Breast epithelium (tissue), 4 donors: ENCODE results near the gene SLC45A3. TPM values are rescaled to one million over a fixed set of nuclear protein-coding genes. Genes with fewer than 3 reads are reported as not detected.

ENCODE experiments used
- DNase-seq, 2 donors: peaks; one replicate each; pipeline ENCODE4 v3.0.0-alpha.2; 2019; ENCODE audit warnings: low spot score in 2 of 2
- H3K27ac ChIP-seq, 2 donors: fragments of 200-600 bp; sonication (generic) in 1 of 2; one replicate each; pipeline ENCODE4 v1.5.1; 2016 to 2019; ENCODE audit warnings: mild to moderate bottlenecking in 1 of 2
- H3K27me3 ChIP-seq, 2 donors: fragments of 200-600 bp; sonication (generic) in 1 of 2; one replicate each; pipeline versions ENCODE4 v1.5.1 to v1.6.0; 2017 to 2019; ENCODE audit warnings: control low read depth in 1 of 2, mild to moderate bottlenecking in 1 of 2
- H3K36me3 ChIP-seq: fragments of 200-600 bp; one replicate; pipeline ENCODE4 v1.5.1; 2019
- H3K4me1 ChIP-seq, 2 donors: fragments of 200-600 bp; sonication (generic); one replicate each; pipeline ENCODE4 v1.5.1; 2016 to 2019; ENCODE audit warnings: control low read depth in 1 of 2
- H3K4me3 ChIP-seq, 3 donors: fragments of 200-600 bp; sonication (generic); 1 replicate in 2 of 3; 2 replicates in 1 of 3; pipeline ENCODE4 v1.5.1; 2016 to 2019; ENCODE audit warnings: mild to moderate bottlenecking in 3 of 3, moderate library complexity in 2 of 3
- H3K9me3 ChIP-seq, 2 donors: fragments of 200-600 bp; sonication (generic) in 1 of 2; one replicate each; pipeline ENCODE4 v1.5.1; 2016 to 2019; ENCODE audit warnings: control low read depth in 1 of 2
- CTCF ChIP-seq, 3 donors: fragments of 450-650 bp; IDR thresholded peaks; one replicate each; pipeline ENCODE4 v1.5.1; 2016 to 2017; ENCODE audit warnings: antibody characterized with exemption in 3 of 3, mild to moderate bottlenecking in 3 of 3, moderate library complexity in 3 of 3
- POLR2A ChIP-seq: fragments of 450-650 bp; IDR thresholded peaks from one replicate; pipeline ENCODE4 v1.6.1; 2016; ENCODE audit warnings: antibody characterized with exemption, mild to moderate bottlenecking, moderate library complexity
- POLR2AphosphoS5 ChIP-seq, 3 donors: sonication (generic); formaldehyde crosslinking; IDR thresholded peaks; one replicate each; pipeline ENCODE4 v1.6.1; 2017; ENCODE audit warnings: antibody characterized with exemption in 3 of 3
- intact Hi-C: fragments of 100-400 bp; cut with DNase I; formaldehyde crosslinking; loops from one replicate; pipeline ENCODE4 v1.15.1; 2023; ENCODE audit warnings: low total_unique reads
- total RNA-seq, 3 donors: library from RNA; depleted of rRNA; stranded (reverse); fragments of >200 nt; gene quantifications; one replicate each; pipeline ENCODE4 v1.1.0, GENCODE V29; 2016

The SLC45A3 gene
- total RNA-seq, 3 donors from 2014 or later: 1.3 to 2.9 (median 1.6) TPM

- Histone ChIP-seq H3K4me1 (peaks cover 0 to 7% of the 10 kb centered on the region in 2 donors), H3K4me3 (no peak overlapping the region), H3K36me3 (no peaks in the 10 kb centered on the region), H3K27me3 (no peaks in the 10 kb centered on the region), H3K27ac (no peak overlapping the region), H3K9me3 (no peaks in the 10 kb centered on the region)
- intact Hi-C loops: no loop called here
- TF ChIP-seq POLR2A (no peak), POLR2AphosphoS5 (IDR thresholded peaks at IDR 0.05) (no peak), CTCF (IDR thresholded peaks at IDR 0.05) (no peak)
- no peak for DNase-seq
These were observed 46.8 kb downstream of the SLC45A3 start for GRCh38 chr1:205633421-205633976.

GRCh38 chr1:205632669-205633169 lies 47.6 kb downstream of the SLC45A3 start:
- intact Hi-C loops: no loop called here
- no peak for TF ChIP-seq POLR2A
- TF ChIP-seq CTCF (IDR thresholded peaks at IDR 0.05): no peak
- TF ChIP-seq POLR2AphosphoS5 (IDR thresholded peaks at IDR 0.05): no peak
- no peaks in the 10 kb centered on the region for H3K27me3 ChIP-seq
- peak overlapping the region; percentile 58 to 96 (median 75) for H3K4me3 ChIP-seq
- no peaks in the 10 kb centered on the region for H3K9me3 ChIP-seq
- H3K4me1 ChIP-seq: peaks cover 0 to 7% of the 10 kb centered on the region in 2 donors
- peak overlapping the region; percentile 96 to 100 for H3K27ac ChIP-seq
- no peak for DNase-seq
- no peaks in the 10 kb centered on the region for H3K36me3 ChIP-seq

GRCh38 chr1:205631768-205632668 lies 48.3 kb downstream of the SLC45A3 start, which contains the start of gene ELK4:
Gene ELK4, minus strand, starts transcription at chr1:205632011. Its CDS starts 8,129 bp downstream, at chr1:205623882.
- H3K36me3 ChIP-seq: no peaks in the 10 kb centered on the region
- H3K27me3 ChIP-seq: no peaks in the 10 kb centered on the region
- H3K4me3 ChIP-seq: peak within 1 kb of the TSS; percentile 58 to 96 (median 75)
- H3K9me3 ChIP-seq: no peaks in the 10 kb centered on the region
- H3K27ac ChIP-seq: peak within 1 kb of the TSS; percentile 96 to 100
- peaks cover 0 to 7% of the 10 kb centered on the region in 2 donors for H3K4me1 ChIP-seq
- TF ChIP-seq POLR2A: peak; percentile 79
- TF ChIP-seq CTCF (IDR thresholded peaks at IDR 0.05): peak; percentile 64 to 90 (median 76)
- TF ChIP-seq POLR2AphosphoS5 (IDR thresholded peaks at IDR 0.05): peak; percentile 88 to 96 (median 90)
- intact Hi-C loops: no loop called here
- peak; percentile 98 to 99 for DNase-seq

- intact Hi-C loops: no loop called here
- peak overlapping the region; percentile 96 to 100 for H3K27ac ChIP-seq
- peaks cover 0 to 7% of the 10 kb centered on the region in 2 donors for H3K4me1 ChIP-seq
- no peaks in the 10 kb centered on the region for H3K9me3 ChIP-seq
- H3K4me3 ChIP-seq: peak overlapping the region; percentile 58 to 96 (median 75)
- H3K36me3 ChIP-seq: no peaks in the 10 kb centered on the region
- H3K27me3 ChIP-seq: no peaks in the 10 kb centered on the region
- peak; percentile 57 to 62 for DNase-seq
- TF ChIP-seq POLR2AphosphoS5 (IDR thresholded peaks at IDR 0.05) (peak; percentile 30 to 55 (median 33)), CTCF (IDR thresholded peaks at IDR 0.05) (no peak), POLR2A (no peak)
These were observed 49.1 kb downstream of the SLC45A3 start for GRCh38 chr1:205631010-205631767.
